H1 (cell line): ENCODE measurements around the gene NXT1.

Source experiments
- EZH2 ChIP-seq: fragments of 200-600 bp; sonication (generic); IDR thresholded peaks from 2 replicates; pipeline ENCODE4 v1.7.1; 2012; ENCODE audit warnings: low read depth, mild to moderate bottlenecking, moderate library complexity, low read length, inconsistent platforms; ENCODE audit not compliant: severe bottlenecking
- POLR2A ChIP-seq, 2 experiments: IDR thresholded peaks; 1 replicate in 1 of 2; 2 replicates in 1 of 2; pipeline ENCODE4 v1.6.1; 2011; ENCODE audit warnings: low read depth in 2 of 2, low read length in 2 of 2, mild to moderate bottlenecking in 2 of 2; ENCODE audit errors: control extremely low read depth in 1 of 2
- TBP ChIP-seq: IDR thresholded peaks from 2 replicates; pipeline ENCODE4 v1.6.1; 2011; ENCODE audit warnings: low read depth, low read length, improper control_type of control experiment
- TEAD4 ChIP-seq: IDR thresholded peaks from 2 replicates; pipeline ENCODE4 v1.6.1; 2012; ENCODE audit warnings: low read depth, low read length, inconsistent platforms, mixed read lengths
- TF ChIP-seq, protein P1 (sequence below), 3 experiments: IDR thresholded peaks; 1 replicate in 2 of 3; 2 replicates in 1 of 3; pipeline versions ENCODE4 v1.5.1 to v1.6.1; 2011; ENCODE audit warnings: low read length in 3 of 3, mild to moderate bottlenecking in 3 of 3, inconsistent platforms in 2 of 3, low read depth in 1 of 3, moderate library complexity in 1 of 3; ENCODE audit not compliant: insufficient read depth in 1 of 3; ENCODE audit errors: control extremely low read depth in 1 of 3
- TF ChIP-seq, protein P2 (sequence below): IDR thresholded peaks from 2 replicates; pipeline ENCODE4 v1.6.1; 2012; ENCODE audit warnings: inconsistent platforms
- TF ChIP-seq, protein P3 (sequence below): IDR thresholded peaks from 2 replicates; pipeline ENCODE4 v1.6.1; 2012; ENCODE audit warnings: inconsistent platforms

DNA sequence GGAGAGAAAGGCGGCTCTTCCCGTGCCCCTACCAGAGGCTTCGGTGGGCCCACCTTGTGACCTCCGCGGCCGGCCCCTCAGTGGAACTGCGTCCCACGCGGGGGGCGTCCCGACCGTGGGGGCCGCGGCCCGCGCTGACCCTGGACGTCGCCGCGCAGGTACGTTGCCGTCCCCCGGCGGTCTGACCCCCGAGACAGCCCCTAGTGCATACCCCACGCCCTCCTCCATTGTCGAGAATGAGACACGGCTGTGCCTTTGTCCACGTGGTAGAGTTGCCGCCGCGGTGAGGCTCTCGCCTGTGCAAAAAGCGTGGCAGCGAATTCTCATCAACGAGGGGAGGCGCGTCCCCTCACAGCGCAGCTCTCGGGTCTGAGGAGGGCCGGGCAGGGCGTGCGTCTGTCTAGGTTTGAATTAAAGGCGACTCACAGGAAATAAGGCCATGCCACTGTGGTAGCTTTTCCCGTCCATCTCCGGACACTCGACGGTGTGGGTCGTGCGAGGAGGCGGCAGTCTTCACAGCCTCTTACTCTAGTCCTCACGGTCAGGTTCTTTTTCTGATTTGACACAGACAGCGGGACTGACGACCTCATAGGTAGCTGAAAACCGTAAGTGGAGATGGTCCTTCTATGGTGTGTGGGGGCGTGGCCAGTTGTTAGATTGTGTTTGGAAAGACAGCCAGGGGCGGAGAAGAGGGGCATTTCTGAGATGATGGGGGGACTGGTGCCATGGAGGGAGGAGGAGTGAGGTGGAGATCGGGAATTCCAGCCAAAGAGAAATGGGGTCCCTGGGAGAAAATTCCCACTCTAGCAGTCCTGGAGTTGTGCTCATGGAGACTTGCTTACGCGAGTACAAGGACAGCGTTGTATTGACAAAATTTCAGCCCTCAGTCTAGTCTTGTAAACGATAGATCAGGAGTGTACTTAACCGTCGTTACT lies 580 bp downstream of the NXT1 start:
- TF ChIP-seq, protein P1, sequence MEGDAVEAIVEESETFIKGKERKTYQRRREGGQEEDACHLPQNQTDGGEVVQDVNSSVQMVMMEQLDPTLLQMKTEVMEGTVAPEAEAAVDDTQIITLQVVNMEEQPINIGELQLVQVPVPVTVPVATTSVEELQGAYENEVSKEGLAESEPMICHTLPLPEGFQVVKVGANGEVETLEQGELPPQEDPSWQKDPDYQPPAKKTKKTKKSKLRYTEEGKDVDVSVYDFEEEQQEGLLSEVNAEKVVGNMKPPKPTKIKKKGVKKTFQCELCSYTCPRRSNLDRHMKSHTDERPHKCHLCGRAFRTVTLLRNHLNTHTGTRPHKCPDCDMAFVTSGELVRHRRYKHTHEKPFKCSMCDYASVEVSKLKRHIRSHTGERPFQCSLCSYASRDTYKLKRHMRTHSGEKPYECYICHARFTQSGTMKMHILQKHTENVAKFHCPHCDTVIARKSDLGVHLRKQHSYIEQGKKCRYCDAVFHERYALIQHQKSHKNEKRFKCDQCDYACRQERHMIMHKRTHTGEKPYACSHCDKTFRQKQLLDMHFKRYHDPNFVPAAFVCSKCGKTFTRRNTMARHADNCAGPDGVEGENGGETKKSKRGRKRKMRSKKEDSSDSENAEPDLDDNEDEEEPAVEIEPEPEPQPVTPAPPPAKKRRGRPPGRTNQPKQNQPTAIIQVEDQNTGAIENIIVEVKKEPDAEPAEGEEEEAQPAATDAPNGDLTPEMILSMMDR (IDR thresholded peaks at IDR 0.05; ENCODE audit: control extremely low read depth in 1 of 3, insufficient read depth in 1 of 3, low read depth in 1 of 3, low read length in 3 of 3) = no peak
- TF ChIP-seq, protein P2, sequence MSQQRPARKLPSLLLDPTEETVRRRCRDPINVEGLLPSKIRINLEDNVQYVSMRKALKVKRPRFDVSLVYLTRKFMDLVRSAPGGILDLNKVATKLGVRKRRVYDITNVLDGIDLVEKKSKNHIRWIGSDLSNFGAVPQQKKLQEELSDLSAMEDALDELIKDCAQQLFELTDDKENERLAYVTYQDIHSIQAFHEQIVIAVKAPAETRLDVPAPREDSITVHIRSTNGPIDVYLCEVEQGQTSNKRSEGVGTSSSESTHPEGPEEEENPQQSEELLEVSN = 0 out of 2 replicates have a peak, but pooled peaks have one; percentile 29
- TF ChIP-seq, protein P3, sequence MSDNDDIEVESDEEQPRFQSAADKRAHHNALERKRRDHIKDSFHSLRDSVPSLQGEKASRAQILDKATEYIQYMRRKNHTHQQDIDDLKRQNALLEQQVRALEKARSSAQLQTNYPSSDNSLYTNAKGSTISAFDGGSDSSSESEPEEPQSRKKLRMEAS = no peak; the same call in 1 of the 2 replicates
- TF ChIP-seq EZH2 = no peak
- TF ChIP-seq POLR2A (IDR thresholded peaks at IDR 0.05; ENCODE audit: control extremely low read depth in 1 of 2, low read depth in 2 of 2, low read length in 2 of 2) = no peak
- no peak for TF ChIP-seq TBP
- no peak for TF ChIP-seq TEAD4
